GM21423 (cell line): ENCODE results near the gene USH2A.

Experiments
- ATAC-seq: cut with Tn5 transposase; IDR thresholded peaks from one replicate; pipeline ENCODE4 v1.9.1; 2021; ENCODE audit warnings: mild to moderate bottlenecking, moderate library complexity; ENCODE audit not compliant: unreplicated experiment

Gene USH2A, protein sequence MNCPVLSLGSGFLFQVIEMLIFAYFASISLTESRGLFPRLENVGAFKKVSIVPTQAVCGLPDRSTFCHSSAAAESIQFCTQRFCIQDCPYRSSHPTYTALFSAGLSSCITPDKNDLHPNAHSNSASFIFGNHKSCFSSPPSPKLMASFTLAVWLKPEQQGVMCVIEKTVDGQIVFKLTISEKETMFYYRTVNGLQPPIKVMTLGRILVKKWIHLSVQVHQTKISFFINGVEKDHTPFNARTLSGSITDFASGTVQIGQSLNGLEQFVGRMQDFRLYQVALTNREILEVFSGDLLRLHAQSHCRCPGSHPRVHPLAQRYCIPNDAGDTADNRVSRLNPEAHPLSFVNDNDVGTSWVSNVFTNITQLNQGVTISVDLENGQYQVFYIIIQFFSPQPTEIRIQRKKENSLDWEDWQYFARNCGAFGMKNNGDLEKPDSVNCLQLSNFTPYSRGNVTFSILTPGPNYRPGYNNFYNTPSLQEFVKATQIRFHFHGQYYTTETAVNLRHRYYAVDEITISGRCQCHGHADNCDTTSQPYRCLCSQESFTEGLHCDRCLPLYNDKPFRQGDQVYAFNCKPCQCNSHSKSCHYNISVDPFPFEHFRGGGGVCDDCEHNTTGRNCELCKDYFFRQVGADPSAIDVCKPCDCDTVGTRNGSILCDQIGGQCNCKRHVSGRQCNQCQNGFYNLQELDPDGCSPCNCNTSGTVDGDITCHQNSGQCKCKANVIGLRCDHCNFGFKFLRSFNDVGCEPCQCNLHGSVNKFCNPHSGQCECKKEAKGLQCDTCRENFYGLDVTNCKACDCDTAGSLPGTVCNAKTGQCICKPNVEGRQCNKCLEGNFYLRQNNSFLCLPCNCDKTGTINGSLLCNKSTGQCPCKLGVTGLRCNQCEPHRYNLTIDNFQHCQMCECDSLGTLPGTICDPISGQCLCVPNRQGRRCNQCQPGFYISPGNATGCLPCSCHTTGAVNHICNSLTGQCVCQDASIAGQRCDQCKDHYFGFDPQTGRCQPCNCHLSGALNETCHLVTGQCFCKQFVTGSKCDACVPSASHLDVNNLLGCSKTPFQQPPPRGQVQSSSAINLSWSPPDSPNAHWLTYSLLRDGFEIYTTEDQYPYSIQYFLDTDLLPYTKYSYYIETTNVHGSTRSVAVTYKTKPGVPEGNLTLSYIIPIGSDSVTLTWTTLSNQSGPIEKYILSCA (N-terminal part only)

DNA sequence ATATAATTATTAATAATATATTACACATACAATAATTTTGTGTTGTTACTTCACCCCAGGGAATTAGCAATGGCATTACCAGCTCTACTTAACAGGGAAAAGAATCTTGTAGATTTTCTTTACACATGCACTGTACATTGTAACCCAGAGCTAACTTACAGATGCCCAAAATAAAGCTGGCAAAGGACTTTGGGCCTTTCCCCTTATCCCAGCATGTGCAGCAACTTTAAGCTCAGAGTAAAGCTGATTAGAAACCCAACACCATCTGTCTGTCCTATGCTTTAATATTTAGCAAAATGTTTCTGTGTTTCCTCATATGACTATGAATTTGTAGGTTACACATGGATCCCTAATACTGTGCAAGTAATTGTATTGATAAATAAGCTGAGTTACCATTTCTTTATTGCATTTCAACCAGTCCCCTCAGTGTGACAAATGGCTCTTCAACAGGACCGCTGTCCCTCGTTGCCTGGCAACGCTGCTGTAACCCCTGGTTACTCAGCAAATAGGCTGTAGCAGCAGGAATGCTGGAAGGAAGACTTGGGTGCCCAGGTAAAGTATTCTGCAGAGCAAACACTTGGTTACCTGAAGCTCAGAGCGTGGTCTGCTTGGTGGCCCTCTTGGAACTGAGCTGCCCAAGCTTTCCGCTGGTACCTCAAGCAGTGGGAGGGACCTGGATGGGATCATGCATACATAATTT is at the start of gene USH2A:
Gene USH2A (minus strand): TSS at position 628 of the 700 bp plus-strand sequence. CDS start 1,112 bp downstream, outside the sequence.
- ATAC-seq, result no peak

DNA sequence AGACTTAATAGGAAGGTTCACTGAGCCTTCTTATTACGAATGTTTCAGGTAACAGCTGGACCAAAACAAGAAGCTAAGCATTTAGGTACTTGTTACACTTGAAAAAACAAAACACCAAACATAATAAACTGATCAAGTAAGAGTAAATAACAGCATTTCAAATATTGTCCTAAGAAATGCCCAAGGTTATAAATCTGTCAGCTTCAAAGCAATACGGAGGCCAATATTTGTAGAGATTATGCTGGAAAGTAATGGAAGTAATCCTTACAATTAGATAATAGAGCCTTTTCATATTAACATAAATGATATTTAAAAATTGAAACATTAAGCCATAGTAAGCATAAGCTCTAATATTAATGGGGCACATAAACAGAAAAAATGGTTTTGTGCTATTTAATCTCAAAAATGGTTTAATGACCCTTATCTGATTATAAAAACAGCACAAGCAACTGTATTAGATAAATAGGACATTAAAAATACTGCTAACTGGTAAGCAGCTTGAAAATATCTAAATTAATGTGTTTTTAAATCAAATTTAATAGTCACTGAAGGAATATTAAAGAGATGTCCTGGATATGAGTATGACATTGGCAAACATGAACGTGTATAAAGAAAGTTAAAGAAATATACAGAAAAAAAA is 43.0 kb upstream of the USH2A start:
- no peak for ATAC-seq

DNA sequence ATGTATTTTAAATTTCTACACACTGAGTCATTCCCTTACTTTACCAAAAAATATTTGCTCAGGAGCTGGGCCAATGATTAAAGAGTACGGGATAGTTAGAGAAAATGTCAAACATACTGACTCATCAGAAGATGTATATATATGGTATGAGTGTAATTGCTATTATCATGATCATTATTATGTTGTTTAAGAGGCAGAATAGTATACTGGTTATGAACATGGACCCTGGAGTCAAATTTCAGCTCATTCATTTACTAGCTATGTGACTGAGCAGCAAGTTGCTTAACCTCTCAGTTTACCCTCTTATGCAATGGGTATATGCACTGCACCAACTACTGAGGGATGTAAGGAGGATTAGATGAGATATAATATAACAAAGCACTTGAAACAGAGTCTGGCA is 41.2 kb upstream of the USH2A start:
- no peak for ATAC-seq

DNA sequence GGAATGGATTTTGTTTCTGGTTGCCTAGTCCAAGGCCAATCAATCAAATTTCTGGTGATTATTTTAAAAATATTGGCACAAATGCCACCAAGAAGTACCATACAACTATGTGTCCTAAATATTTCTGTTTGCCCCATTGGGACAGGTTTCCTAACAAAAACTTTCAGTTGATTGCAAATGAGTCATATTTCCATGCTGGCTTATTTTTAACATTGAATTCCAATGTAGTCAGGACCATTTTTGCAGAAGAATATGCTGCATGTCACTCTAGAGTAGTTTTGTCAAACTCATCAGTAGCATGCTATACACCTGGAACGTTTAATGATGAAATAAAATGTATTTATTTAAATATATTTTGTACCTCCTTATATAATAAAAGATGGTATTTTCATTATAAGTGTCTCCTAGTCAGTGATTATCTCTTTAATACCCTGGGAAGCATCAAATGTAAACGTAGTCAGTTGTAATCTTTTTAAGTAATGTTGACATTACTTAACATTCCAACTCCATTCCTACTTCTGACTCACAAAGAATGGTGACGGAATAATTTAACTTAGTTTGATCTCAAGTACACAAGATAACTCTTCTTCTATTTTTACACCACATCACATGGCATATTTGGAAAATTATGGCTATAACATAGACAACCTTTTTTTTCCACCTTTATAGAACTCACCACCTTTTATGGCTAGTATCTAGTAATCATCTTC is 39.0 kb upstream of the USH2A start:
- no peak for ATAC-seq

DNA sequence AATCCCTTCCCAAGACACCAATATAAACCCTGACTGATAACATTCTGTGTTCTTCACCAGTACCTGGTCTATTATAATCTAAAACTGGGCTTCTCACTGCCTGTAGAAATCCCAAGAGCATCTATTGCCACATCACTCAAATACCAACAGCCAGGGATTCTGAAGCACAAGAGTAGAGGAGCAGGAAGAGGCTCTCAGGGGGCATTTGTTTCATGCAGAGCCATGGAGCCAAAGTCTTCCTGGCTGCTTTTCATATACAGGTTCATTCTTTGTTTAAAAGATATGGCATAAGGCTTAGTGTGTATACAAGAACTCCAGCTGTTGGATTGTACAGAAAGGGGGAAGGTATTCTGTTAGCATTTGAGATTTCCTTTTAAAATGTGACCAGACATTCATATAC is 38.2 kb upstream of the USH2A start:
- no peak for ATAC-seq

DNA sequence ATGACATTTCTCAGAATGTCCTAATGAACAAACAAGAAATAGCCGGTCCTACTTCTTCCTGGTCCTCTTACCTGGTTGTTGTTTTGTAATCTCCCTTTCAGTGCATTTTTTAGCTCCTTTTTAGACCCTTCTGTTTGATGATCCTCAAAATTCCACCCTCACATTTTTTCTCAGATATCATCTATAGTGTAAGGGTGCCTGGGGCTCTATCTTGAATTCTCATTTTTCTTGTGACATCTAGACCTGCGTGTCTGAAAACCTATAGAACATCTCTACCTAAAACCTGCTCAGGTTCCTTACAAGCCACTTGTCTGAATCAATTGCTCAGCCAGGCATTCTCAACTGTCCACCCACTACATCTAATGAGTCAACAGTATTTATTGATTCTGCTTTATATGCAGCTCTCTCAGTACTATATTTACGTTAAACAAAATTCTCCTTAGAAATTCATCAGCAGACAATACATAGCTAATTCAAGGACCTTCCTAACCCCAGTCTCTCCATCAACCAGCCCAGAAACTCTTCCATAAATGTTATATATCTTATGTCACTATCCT is 36.5 kb upstream of the USH2A start:
- no peak for ATAC-seq

DNA sequence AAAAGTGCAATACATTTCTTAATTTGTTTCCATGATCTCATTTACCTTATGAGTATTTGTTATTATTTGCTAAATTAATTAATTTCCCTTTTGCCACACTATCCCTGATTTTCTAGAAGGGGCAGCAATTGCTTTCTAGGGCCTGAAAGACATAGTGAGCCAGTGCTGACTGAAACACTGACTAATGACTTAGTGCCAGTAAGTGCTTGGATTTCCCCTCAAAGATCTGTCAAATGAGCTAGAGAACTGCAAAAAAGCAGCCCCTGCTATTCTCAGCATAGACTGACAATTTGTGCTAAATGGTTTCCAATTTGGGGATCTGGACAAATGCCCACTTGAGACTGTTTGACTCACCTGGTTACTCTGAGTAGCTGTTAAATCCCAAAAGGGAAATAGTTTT is 35.6 kb upstream of the USH2A start:
- no peak for ATAC-seq

DNA sequence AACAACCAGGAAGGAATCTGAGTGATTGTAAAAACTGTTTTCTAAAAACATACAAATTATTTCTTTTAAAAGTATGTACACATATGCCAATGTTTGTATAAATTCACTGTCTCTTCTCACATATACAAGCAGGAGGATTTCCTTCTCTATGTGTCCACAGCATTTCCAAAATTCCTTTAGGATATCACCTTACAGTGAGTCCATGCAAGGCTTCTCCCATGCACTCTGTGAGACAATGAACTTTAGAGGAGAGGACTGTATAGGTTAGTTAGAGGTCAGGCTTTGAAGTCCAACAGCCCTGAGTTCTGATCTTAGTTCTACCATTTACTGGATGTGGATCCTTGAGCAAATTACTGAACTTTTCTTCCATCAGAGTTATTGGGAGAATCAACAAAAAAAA is 34.1 kb upstream of the USH2A start:
- no peak for ATAC-seq

DNA sequence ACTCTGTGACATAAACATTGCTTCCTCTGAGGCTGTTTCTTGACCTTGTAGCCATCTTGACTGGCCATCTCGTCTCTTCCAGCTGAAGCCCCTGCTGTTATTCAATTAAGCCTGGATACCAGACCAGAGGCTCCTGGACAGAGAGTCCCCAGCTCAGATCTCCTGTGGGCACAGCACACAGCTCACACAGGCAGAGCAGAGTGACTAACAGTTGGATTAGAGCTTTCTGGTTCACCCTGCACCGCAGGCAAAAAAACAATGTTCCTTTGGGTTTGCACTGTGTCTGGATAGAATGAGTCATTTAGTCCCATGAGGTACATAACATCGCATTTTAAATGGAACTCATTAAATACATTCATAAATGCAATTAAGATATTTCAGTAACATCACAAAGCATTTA is 33.4 kb upstream of the USH2A start:
- ATAC-seq, result no peak

DNA sequence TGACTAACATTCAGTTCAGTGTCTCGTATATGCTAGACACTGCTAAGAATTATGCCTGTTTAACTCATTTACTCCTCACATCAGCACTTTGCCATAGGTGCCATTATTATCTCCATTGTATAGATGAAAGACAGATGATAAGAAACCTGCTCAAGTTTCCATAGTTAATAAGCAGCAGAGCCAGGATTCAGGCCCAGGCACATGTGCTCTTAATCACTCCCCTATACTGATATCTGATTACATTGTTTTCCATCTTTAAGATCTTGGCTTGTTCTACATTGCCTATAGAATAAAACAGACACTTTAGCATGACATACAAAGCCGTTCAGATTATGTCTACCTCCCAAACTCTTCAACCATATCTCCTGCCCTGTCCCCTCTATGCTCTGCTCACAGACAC is 30.5 kb upstream of the USH2A start:
- ATAC-seq, result no peak

DNA sequence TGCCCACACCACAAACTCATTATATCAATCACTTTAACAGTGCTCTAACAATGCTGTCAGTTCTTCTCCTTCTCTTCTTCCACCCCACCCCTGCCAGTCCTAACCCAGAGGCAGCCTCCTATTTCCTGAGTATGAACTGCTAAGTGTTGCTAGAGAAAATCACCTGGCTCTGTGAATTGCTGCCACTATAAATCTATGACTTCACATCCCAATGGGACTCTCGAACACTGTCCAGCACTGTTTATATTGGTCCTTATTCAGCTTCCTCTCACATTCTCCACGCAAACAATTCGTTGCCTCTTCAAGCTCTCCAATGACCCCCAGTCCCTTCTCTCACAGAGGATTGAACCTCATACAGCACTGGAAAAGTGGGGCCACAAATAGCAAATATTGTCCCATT is 27.0 kb upstream of the USH2A start:
- no peak for ATAC-seq

DNA sequence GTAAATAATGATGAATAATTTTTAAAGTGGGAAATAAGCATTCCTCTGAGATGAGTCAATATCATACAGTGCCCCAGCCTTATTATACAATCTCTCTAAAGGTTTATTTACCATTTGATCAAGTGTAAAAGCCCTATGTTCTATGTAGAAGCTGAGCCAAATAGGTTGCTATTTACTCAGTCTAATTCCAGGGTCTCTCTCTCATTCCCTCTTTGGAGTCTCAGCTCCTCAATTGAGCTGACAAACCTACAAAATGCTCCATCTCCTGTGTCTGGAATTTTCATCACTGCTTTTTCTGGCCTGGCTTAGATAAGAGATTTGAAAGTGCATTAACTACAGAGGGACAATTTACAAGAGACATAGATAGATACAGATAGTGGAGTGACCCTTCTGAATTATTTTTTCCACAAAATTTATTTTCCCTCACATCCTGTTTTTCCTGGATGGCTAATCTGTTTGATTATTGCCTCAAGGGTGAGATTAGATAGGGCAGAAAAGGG is 24.8 kb upstream of the USH2A start:
- ATAC-seq, result no peak

DNA sequence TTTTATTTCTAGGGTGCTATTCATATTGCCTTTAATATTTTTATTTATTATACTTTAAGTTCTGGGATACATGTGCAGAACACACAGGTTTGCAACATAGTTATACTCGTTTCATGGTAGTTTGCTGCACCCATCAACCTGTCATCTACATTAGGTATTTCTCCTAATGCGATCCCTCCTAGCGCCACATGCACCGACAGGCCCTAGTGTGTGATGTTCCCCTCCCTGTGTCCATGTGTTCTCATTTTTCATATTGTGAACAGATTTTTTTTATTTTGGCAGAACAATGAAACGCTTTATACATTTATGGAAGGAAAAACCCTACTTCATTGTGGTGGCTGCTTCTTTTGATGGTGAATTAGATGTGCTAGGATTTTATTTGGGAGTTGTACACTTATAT is 14.4 kb upstream of the USH2A start:
- ATAC-seq, result no peak

DNA sequence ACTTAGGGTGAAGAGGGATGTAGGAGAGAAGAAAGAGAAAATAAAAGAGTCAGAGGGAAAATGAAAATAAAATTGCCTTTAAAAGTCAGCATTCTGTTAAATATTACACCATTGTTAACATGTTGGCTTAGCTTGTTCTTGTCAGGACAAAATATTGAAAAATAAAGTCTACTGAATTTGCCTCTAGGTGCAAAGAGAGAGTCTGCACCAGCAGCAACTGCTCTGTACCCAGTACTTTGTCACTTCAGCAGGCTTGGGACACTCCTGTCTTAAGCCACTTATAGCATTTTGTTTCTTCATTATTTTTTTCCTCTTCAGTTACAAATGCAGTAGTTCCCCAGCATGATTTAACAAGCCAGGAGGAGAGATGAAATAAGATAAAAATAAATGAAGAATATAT is 11.0 kb upstream of the USH2A start:
- ATAC-seq, result no peak

DNA sequence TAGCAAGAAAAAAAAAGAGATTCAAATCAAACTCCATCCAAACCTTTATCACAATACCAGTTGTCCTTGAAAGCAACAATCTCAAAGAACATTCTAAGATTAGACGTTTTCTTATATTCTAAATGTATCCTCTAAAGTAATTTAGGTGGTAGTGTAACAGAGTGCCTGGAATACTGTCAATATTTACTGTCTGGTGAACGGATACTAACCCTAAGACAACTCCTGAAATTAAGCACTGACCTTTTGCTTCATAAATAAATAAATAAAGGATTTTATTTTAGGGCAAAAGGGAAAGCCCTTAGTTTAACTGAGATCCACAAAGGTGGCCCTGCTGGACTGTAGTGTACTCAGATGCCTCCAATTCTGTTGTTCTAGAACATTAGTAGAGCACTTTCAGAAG is 9.9 kb upstream of the USH2A start:
- no peak for ATAC-seq

DNA sequence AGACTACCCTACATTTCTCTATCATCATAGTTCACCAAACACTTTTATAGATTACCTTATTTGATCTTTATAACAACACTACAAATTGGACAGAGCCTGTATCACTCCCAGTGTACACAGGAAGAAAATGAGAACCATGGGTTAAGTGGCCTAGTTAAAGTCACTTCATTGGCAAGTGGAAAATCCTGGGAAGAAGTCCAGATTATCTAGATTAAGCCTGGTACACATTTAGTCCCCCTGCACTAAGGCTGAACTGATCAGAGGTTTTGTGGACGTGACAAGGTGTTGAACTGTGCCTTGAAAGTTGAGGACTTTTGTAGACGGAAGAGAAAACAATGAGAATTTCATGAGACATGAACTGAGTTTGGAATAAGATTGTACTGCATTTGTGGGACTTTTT is 7.5 kb upstream of the USH2A start:
- ATAC-seq, result no peak

DNA sequence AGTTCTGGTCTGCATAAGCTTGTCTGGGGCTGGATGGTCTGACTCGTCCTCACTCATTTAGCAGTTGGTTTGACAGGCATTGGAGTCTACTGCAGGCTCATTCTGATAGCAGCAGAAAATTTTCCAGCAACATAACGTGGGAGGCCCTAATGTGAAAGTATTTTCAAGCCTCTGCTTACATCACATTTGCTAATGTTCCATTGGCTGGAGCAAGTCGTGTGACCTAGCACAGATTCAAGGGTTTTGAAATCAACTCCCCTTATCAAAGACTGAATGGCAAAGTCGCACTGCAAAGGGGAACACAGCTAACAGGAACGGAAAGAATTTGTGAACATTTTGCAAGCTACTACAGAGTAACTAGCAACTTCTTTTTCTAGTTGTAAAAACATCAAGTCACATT is 2.3 kb upstream of the USH2A start:
- no peak for ATAC-seq

DNA sequence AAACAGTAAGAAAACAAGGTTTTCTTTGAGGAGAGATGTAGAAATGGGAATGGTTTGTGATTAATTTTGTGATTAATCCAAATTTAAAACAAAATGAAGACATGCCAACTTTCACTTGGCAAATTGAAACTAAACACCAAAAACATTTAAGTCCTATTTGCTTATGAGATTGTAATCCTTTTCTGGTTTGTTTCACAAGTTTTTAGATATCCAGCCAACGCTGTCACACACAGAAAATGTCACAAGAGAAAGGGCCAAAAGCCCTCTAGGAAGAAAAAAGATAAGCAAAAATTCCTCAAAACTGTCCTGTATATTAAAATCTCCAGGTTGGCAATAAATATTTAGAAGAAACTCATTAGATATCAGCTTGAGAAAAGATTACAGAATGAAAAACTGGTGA is 2.5 kb downstream of the USH2A start:
- ATAC-seq, result no peak

DNA sequence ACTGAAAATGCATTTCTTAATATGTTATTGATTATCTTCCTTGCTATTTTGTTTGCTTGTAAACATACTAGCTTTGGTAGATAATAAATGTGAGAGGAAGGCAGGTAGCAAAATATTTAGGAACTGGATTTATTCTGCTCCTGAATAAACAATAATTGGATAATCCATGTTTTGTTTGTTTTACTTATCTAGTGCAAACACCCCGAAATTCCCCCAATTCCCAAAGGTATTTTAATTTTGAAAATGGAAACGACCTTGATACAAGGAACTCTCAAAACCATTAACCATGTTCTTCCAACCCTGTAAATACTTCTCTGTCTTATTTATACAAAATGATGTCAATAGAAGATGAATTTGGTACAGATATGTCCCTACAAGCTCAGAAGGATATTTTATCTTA is 3.0 kb downstream of the USH2A start:
- ATAC-seq, result no peak
